Measurements from ENCODE around the gene EYS.

DNA sequence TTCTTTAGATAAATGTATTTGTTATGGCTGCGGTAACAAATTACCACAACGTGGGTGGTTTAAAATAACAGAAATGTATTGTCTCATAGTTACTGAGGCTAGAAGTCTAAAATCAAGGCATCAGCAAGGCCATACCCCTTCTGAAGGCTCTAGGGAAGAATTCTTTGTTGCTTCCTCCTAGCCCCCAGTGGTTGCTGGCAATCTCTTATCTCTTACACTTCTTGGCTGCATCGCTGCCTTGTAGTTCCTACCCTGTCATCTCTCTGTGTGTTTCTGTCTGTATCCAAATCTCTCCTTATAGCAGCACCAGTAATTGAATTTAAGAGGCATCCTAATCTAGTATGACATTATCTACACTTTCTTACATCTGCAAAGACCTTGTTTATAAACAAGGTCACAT, 1536.7 kb downstream of the EYS start:
- TF ChIP-seq POLR2A (IDR thresholded peaks at IDR 0.05) (no peak), POLR2AphosphoS5 (IDR thresholded peaks at IDR 0.05) (no peak)

Measured in breast epithelium (tissue), 3 donors.